Glutamatergic neuron (in vitro differentiated cells): ENCODE measurements around the gene SUMO3. TPM values are rescaled to one million over a fixed set of nuclear protein-coding genes. Genes with fewer than 3 reads are reported as not detected.
A peak's percentile ranks its signal among the peaks of the same experiment; 100 is the strongest.

Experiments
- DNase-seq: peaks from one replicate; pipeline ENCODE4 v3.0.0; 2022
- H3K27ac Mint-ChIP-seq: one replicate; pipeline ENCODE4 v1.8.0; 2020; ENCODE audit warnings: mild to moderate bottlenecking, mixed read lengths, inconsistent platforms; ENCODE audit not compliant: unreplicated experiment
- H3K27me3 Mint-ChIP-seq: one replicate; pipeline ENCODE4 v1.8.0; 2020; ENCODE audit warnings: mild to moderate bottlenecking, moderate library complexity, mixed read lengths, inconsistent platforms; ENCODE audit not compliant: unreplicated experiment
- H3K36me3 Mint-ChIP-seq: one replicate; pipeline ENCODE4 v1.8.0; 2020; ENCODE audit warnings: mild to moderate bottlenecking, mixed read lengths, inconsistent platforms; ENCODE audit not compliant: unreplicated experiment
- H3K4me1 Mint-ChIP-seq: one replicate; pipeline ENCODE4 v1.8.0; 2020; ENCODE audit warnings: mild to moderate bottlenecking, low read depth, mixed read lengths, inconsistent platforms; ENCODE audit not compliant: unreplicated experiment
- H3K4me3 Mint-ChIP-seq: one replicate; pipeline ENCODE4 v1.8.0; 2020; ENCODE audit warnings: mild to moderate bottlenecking, mixed read lengths, inconsistent platforms; ENCODE audit not compliant: unreplicated experiment
- H3K9me3 Mint-ChIP-seq: one replicate; pipeline ENCODE4 v1.8.0; 2020; ENCODE audit warnings: mild to moderate bottlenecking, moderate library complexity, mixed read lengths, inconsistent platforms; ENCODE audit not compliant: unreplicated experiment
- CTCF ChIP-seq: fragments of 200-600 bp; sonication (generic); IDR thresholded peaks from one replicate; pipeline ENCODE4 v1.5.0; 2021; ENCODE audit not compliant: partially characterized antibody, unreplicated experiment
- total RNA-seq: library from RNA; stranded (reverse); fragmentation: NEBNext Ultra II Directional; extraction: Animal tissue kit (Norgen Biotek cat#: 25700); gene quantifications from one replicate; pipeline ENCODE4 v1.2.1, GENCODE V29; 2021; ENCODE audit not compliant: unreplicated experiment

SUMO3 gene
- total RNA-seq, 1 donor from 2014 or later, result 63.5 TPM

DNA sequence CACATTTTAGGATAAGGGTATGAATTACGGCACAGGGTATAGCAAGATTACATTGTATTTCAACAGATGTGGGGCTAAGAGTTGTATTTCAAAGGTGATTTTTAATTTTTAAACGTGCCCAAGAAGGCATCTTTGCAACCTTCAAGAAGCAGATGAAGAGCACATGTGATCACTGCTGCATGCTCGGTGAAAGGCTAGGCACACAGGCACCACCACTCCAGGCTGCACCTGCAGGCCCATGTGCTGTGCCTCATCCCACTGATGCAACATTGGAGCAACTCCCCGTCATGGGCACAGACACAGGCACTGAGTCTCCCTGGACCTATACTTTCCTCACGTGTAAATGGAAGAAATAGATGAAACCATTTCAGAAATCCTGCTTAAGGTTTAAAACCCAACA, 39.8 kb downstream of the SUMO3 start:
- H3K27me3 Mint-ChIP-seq, result peaks cover 2% of the 10 kb centered on the region
- peaks cover 4% of the 10 kb centered on the region for H3K36me3 Mint-ChIP-seq
- TF ChIP-seq CTCF, result no peak
- H3K27ac Mint-ChIP-seq, result peak overlapping the region; percentile 91
- no peak for DNase-seq
- H3K9me3 Mint-ChIP-seq, result peaks cover 5% of the 10 kb centered on the region
- peaks cover 43% of the 10 kb centered on the region for H3K4me1 Mint-ChIP-seq
- no peak overlapping the region for H3K4me3 Mint-ChIP-seq

- Mint-ChIP-seq H3K27ac (peak overlapping the region; percentile 55), H3K4me1 (peaks cover 55% of the 10 kb centered on the region), H3K27me3 (peaks cover 11% of the 10 kb centered on the region), H3K36me3 (peaks cover 4% of the 10 kb centered on the region), H3K9me3 (peaks cover 8% of the 10 kb centered on the region), H3K4me3 (no peak overlapping the region)
- DNase-seq, result no peak
- TF ChIP-seq CTCF, result no peak
Observed at GRCh38 chr21:44774972-44775371, 42.9 kb downstream of the SUMO3 start.

DNA sequence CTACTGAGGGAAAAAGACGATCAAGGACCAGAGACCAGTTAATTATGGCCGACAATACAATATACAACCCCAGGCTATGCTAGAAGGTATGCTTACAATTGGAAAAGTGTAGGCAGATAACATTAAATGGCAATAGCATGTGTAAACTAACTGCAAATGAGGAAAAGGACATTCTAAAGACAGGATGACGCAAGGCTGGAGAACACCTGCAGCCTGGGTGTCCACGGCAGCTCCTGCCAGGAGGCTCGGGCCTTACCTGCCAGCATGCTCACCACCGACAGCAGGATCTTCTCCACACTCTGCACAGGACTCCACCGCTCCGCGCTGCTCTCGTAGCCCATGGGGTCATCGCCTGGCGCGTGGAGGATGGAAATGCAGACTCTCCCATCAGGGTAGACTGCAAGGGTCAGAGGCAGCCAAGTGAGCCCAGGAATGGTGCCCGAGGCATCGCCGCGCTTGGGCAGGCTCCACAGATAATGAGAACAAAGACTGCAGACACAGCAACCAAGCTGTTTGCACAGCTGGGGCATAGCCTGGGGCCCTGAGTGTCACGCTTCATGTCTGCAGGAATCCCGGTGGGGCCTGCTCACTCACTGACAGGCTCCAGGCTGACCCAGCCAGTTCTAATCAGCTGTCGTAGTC, 44.5 kb downstream of the SUMO3 start:
- H3K27ac Mint-ChIP-seq, result peak overlapping the region; percentile 97
- H3K4me1 Mint-ChIP-seq, result peaks cover 54% of the 10 kb centered on the region
- peak; percentile 92 for DNase-seq
- H3K36me3 Mint-ChIP-seq, result peaks cover 4% of the 10 kb centered on the region
- TF ChIP-seq CTCF, result no peak
- peaks cover 14% of the 10 kb centered on the region for H3K27me3 Mint-ChIP-seq
- no peak overlapping the region for H3K4me3 Mint-ChIP-seq
- H3K9me3 Mint-ChIP-seq, result peaks cover 8% of the 10 kb centered on the region

DNA sequence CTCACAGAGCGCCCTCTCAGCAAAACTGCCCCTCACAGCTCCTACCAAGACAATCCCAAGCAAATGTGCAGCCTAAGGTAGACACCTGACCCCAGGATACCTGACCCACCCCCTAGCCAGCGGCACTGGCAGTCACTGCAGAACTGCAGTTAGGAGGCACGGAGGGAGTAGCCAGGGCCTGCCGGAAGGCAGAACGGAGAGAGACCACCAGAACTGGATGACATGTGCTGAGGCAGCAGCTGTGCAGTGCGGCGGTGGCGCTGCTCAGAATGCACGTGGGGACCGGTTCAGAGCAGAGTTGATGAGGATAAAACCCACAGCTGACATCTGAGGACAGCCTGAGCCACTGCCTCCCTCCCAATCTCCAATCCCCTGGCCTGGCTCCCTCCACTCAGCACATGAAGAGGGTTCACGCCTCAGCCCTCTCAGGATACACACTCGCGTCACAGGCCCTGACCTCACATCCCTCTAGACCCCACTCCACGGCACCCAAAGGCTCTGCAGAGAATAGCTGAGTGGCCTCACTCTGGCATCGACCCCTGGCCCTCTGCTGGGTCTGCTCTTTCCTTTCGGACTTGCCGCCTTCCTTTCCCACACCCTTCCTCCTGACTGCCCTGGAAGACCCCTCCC, 45.9 kb downstream of the SUMO3 start:
- Mint-ChIP-seq H3K27me3 (peaks cover 14% of the 10 kb centered on the region), H3K36me3 (peaks cover 4% of the 10 kb centered on the region), H3K9me3 (peaks cover 8% of the 10 kb centered on the region), H3K27ac (peak overlapping the region; percentile 84), H3K4me1 (peaks cover 51% of the 10 kb centered on the region), H3K4me3 (peak overlapping the region; percentile 58)
- no peak for TF ChIP-seq CTCF
- DNase-seq, result no peak
